Thyroid gland (tissue), 4 donors: ENCODE results near the gene SEPTIN10.

Experiments
- POLR2A ChIP-seq, 2 donors: fragments of 450-650 bp; IDR thresholded peaks; one replicate each; pipeline ENCODE4 v1.6.1; 2017; ENCODE audit warnings: antibody characterized with exemption in 2 of 2, mild to moderate bottlenecking in 2 of 2, moderate library complexity in 1 of 2
- TF ChIP-seq, protein P1 (sequence below), 6 experiments: fragments of 200-600 bp in 3 of 6; fragments of 450-650 bp in 3 of 6; sonication (generic) in 3 of 6; IDR thresholded peaks; one replicate each; pipeline ENCODE4 v1.5.1; 2016 to 2019; ENCODE audit warnings: antibody characterized with exemption in 6 of 6, mild to moderate bottlenecking in 2 of 6, inconsistent platforms in 1 of 6, moderate library complexity in 1 of 6

DNA sequence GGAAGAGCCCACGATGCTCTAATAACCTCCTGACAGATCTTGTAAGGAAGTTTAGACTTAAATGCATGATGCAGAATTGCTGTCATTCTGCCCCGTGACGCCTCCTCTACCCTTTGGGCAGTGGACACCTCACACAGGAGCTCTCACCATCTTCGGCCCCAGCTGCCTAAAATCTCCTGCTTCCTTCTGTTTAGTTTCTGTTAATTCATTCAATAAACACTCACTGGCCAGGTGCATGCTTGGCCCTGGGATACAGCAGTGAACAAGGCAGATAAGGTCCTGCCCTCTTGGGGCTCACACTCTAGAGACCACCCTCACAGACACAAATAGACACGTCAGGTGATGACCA is 81.1 kb downstream of the SEPTIN10 start:
- TF ChIP-seq, protein P1, sequence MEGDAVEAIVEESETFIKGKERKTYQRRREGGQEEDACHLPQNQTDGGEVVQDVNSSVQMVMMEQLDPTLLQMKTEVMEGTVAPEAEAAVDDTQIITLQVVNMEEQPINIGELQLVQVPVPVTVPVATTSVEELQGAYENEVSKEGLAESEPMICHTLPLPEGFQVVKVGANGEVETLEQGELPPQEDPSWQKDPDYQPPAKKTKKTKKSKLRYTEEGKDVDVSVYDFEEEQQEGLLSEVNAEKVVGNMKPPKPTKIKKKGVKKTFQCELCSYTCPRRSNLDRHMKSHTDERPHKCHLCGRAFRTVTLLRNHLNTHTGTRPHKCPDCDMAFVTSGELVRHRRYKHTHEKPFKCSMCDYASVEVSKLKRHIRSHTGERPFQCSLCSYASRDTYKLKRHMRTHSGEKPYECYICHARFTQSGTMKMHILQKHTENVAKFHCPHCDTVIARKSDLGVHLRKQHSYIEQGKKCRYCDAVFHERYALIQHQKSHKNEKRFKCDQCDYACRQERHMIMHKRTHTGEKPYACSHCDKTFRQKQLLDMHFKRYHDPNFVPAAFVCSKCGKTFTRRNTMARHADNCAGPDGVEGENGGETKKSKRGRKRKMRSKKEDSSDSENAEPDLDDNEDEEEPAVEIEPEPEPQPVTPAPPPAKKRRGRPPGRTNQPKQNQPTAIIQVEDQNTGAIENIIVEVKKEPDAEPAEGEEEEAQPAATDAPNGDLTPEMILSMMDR (IDR thresholded peaks at IDR 0.05) = no peak
- TF ChIP-seq POLR2A (IDR thresholded peaks at IDR 0.05) = no peak
